ENCODE data around the gene ADISSP. TPM values are rescaled to one million over a fixed set of nuclear protein-coding genes. Genes with fewer than 3 reads are reported as not detected.
A peak's percentile ranks its signal among the peaks of the same experiment; 100 is the strongest.

The ADISSP gene
- polyA plus RNA-seq, 4 donors = 5.8 to 38.4 (median 16.2) TPM

DNA sequence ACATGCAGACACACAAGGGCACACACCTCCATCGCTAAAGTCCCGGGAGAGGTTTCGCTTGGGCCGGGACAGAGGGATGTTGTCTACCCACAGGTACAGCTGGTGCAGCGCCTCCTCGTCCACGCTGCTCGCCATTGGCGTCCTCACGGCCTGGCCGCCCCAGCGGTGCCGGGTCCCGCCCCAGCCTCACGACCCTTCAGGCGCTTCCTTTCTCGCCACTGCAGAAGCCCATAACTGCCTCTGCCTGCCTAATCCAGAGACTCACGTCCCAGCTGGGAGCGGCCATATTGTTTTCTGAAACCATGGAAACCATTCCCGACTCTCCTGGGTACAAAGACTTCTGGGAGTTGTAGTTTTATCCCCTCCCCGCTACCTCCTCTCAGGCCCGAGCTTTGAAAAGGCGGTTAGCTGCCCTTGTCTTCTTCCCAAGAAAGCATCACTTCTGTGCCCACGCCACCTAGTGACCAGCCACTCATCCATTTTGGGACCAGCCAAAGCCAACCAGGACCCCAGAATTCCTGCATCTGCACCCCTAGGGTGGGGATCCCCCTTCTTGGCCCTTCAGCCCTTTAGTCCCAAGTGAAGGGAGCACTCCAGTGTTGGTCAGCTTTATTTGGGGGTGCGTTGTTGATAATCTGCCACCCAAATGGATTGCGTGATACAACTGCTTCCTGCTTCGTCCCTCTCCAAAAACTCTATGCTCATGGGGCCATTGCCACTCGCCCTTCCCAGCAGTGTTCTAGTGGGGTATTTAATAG lies 13.8 kb upstream of the ADISSP start, which contains the start of gene SPEF1:
Gene SPEF1 (minus strand): TSS at position 296 of the 758 bp plus-strand sequence. CDS start 161 bp downstream, at position 135.
- H3K27me3 ChIP-seq (ENCODE audit: control insufficient read depth in 3 of 3, insufficient read depth in 3 of 3, low read length in 3 of 3) = peaks cover 0 to 32% (median 0%) of the 10 kb centered on the region in 3 donors
- no peak for FAIRE-seq
- peak within 1 kb of the TSS in 1 of 3 donors; percentile 9 for H3K27ac ChIP-seq (ENCODE audit: low read depth in 1 of 3, low read length in 2 of 3)
- DNase-seq = peak; percentile 90 to 92
- H3K4me1 ChIP-seq (ENCODE audit: control insufficient read depth in 3 of 3, insufficient read depth in 2 of 3, low read depth in 1 of 3, low read length in 2 of 3) = peaks cover 4 to 67% (median 15%) of the 10 kb centered on the region in 3 donors
- WGBS, 3 donors = 16 to 17% (median 16%) methylated on average over 28 of the region's 28 CpGs
- H3K9me3 ChIP-seq (ENCODE audit: control insufficient read depth in 2 of 2, insufficient read depth in 1 of 2, low read depth in 1 of 2, low read length in 1 of 2) = peaks cover 0 to 6% of the 10 kb centered on the region in 2 donors
- H3K4me3 ChIP-seq (ENCODE audit: low read depth in 1 of 3, low read length in 3 of 3) = peak within 1 kb of the TSS in 2 of 3 donors; percentile 40 to 49
- H3K36me3 ChIP-seq (ENCODE audit: control insufficient read depth in 3 of 3, insufficient read depth in 2 of 3, low read depth in 1 of 3, low read length in 3 of 3) = peaks cover 0 to 35% (median 2%) of the 10 kb centered on the region in 3 donors

DNA sequence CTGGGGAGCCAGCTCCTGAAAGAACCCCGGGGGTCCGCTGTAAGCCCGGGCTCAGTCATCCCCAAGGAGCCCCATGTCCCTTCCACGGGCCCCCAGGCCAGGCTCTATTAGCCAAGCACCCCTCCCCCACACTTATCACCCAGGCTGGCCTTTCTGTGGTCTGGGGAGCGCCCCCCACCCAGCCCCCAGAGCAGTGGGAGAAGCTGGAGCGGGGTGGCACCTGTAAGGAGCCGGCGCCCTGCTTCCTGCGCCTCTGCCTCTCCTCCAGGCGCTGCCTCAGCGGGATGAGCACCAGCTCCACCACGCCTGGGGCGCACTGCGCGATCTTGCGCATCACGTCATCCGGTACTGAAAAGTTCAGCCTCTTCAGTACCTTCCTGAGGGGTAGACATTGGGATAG lies 11.4 kb upstream of the ADISSP start:
- peaks cover 0 to 12% of the 10 kb centered on the region in 2 donors for H3K9me3 ChIP-seq (ENCODE audit: control insufficient read depth in 2 of 2, insufficient read depth in 1 of 2, low read depth in 1 of 2, low read length in 1 of 2)
- 26 to 34% (median 28%) methylated on average over 11 to 18 of the region's 18 CpGs for WGBS, 3 donors
- no peak overlapping the region for H3K4me3 ChIP-seq (ENCODE audit: low read depth in 1 of 3, low read length in 3 of 3)
- H3K27ac ChIP-seq (ENCODE audit: low read depth in 1 of 3, low read length in 2 of 3) = no peak overlapping the region
- peaks cover 0 to 20% (median 0%) of the 10 kb centered on the region in 3 donors for H3K36me3 ChIP-seq (ENCODE audit: control insufficient read depth in 3 of 3, insufficient read depth in 2 of 3, low read depth in 1 of 3, low read length in 3 of 3)
- peaks cover 0 to 32% (median 0%) of the 10 kb centered on the region in 3 donors for H3K27me3 ChIP-seq (ENCODE audit: control insufficient read depth in 3 of 3, insufficient read depth in 3 of 3, low read length in 3 of 3)
- FAIRE-seq = no peak
- peaks cover 0 to 52% (median 5%) of the 10 kb centered on the region in 3 donors for H3K4me1 ChIP-seq (ENCODE audit: control insufficient read depth in 3 of 3, insufficient read depth in 2 of 3, low read depth in 1 of 3, low read length in 2 of 3)
- no peak for DNase-seq

DNA sequence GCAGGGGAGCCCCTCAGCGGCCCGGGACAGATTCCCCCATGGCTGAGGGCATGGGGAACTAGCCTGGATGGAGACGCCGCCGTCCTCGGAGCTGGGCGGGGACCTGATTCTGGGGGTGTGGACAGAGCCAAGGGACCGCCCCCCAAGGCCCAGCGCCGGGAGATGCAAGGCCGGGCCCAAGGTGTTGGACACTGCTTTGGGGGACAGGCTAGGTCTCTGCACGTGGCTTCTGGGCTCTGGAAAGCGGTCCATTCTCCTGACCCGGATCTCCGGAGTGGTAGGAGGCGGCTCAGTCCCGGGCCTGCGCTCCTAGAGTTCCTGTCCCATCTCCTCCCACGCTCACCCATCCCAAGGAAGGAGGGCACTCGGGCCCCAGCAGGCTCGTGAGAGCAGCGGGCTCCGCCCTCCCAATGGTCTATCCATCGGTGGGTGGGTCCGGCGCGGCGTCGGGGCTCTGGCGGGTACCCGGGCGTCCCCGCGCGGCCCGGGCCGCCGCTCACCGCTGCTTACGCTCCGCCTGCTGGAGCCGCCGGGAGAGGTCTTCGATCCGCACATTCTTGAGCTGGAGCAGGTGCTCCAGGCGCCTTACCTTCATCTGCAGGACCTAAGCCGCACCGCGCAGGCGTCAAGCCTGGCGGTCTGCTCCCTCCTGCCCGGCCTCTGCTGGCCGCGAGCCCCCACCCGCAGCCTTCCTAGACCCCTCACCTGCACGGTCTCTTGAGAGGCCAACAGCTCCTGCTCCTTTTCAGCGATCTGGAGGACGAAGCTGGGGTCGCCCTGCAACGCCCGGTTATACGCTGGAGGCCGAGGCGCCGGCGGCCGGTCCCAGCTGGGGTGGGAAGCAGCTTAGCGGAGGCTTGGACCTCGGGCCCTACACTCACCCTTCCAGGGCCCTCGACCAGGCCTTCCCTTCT lies 10.4 kb upstream of the ADISSP start:
- 2 to 3% (median 2%) methylated on average over 60 to 70 of the region's 70 CpGs for WGBS, 3 donors
- H3K9me3 ChIP-seq (ENCODE audit: control insufficient read depth in 2 of 2, insufficient read depth in 1 of 2, low read depth in 1 of 2, low read length in 1 of 2) = peaks cover 0 to 12% of the 10 kb centered on the region in 2 donors

GRCh38 chr20:3777381-3777715 lies 9.8 kb upstream of the ADISSP start:
- WGBS, 3 donors = 9 to 11% (median 10%) methylated on average over 16 of the region's 16 CpGs

More for the DNA sequence above, 10.4 kb upstream of the ADISSP start:
- Histone ChIP-seq H3K27me3 (ENCODE audit: control insufficient read depth in 3 of 3, insufficient read depth in 3 of 3, low read length in 3 of 3) (peaks cover 0 to 32% (median 0%) of the 10 kb centered on the region in 3 donors), H3K4me1 (ENCODE audit: control insufficient read depth in 3 of 3, insufficient read depth in 2 of 3, low read depth in 1 of 3, low read length in 2 of 3) (peaks cover 0 to 45% (median 5%) of the 10 kb centered on the region in 3 donors), H3K27ac (ENCODE audit: low read depth in 1 of 3, low read length in 2 of 3) (no peak overlapping the region), H3K4me3 (ENCODE audit: low read depth in 1 of 3, low read length in 3 of 3) (peak overlapping the region; percentile 34 to 62 (median 41)), H3K36me3 (ENCODE audit: control insufficient read depth in 3 of 3, insufficient read depth in 2 of 3, low read depth in 1 of 3, low read length in 3 of 3) (peaks cover 0 to 11% (median 0%) of the 10 kb centered on the region in 3 donors)
- DNase-seq (peak; percentile 30 to 63), FAIRE-seq (no peak)

GRCh38 chr20:3775457-3776108 lies 8.0 kb upstream of the ADISSP start:
- H3K27ac ChIP-seq (ENCODE audit: low read depth in 1 of 3, low read length in 2 of 3) = no peak overlapping the region
- H3K4me3 ChIP-seq (ENCODE audit: low read depth in 1 of 3, low read length in 3 of 3) = no peak overlapping the region
- WGBS, 3 donors = 90 to 91% (median 91%) methylated on average over 4 of the region's 4 CpGs
- H3K9me3 ChIP-seq (ENCODE audit: control insufficient read depth in 2 of 2, insufficient read depth in 1 of 2, low read depth in 1 of 2, low read length in 1 of 2) = peaks cover 0 to 12% of the 10 kb centered on the region in 2 donors
- no peaks in the 10 kb centered on the region for H3K36me3 ChIP-seq (ENCODE audit: control insufficient read depth in 3 of 3, insufficient read depth in 2 of 3, low read depth in 1 of 3, low read length in 3 of 3)
- H3K27me3 ChIP-seq (ENCODE audit: control insufficient read depth in 3 of 3, insufficient read depth in 3 of 3, low read length in 3 of 3) = peaks cover 0 to 32% (median 0%) of the 10 kb centered on the region in 3 donors
- DNase-seq = no peak
- FAIRE-seq = no peak
- peaks cover 0 to 21% (median 5%) of the 10 kb centered on the region in 3 donors for H3K4me1 ChIP-seq (ENCODE audit: control insufficient read depth in 3 of 3, insufficient read depth in 2 of 3, low read depth in 1 of 3, low read length in 2 of 3)

More at GRCh38 chr20:3777381-3777715, 9.8 kb upstream of the ADISSP start:
- H3K4me3 ChIP-seq (ENCODE audit: low read depth in 1 of 3, low read length in 3 of 3) = peak overlapping the region; percentile 34 to 62 (median 41)
- H3K36me3 ChIP-seq (ENCODE audit: control insufficient read depth in 3 of 3, insufficient read depth in 2 of 3, low read depth in 1 of 3, low read length in 3 of 3) = peaks cover 0 to 5% (median 0%) of the 10 kb centered on the region in 3 donors
- peaks cover 0 to 32% (median 0%) of the 10 kb centered on the region in 3 donors for H3K27me3 ChIP-seq (ENCODE audit: control insufficient read depth in 3 of 3, insufficient read depth in 3 of 3, low read length in 3 of 3)
- FAIRE-seq (no peak), DNase-seq (no peak)
- H3K27ac ChIP-seq (ENCODE audit: low read depth in 1 of 3, low read length in 2 of 3) = no peak overlapping the region
- peaks cover 0 to 12% of the 10 kb centered on the region in 2 donors for H3K9me3 ChIP-seq (ENCODE audit: control insufficient read depth in 2 of 2, insufficient read depth in 1 of 2, low read depth in 1 of 2, low read length in 1 of 2)
- H3K4me1 ChIP-seq (ENCODE audit: control insufficient read depth in 3 of 3, insufficient read depth in 2 of 3, low read depth in 1 of 3, low read length in 2 of 3) = peaks cover 0 to 38% (median 5%) of the 10 kb centered on the region in 3 donors

DNA sequence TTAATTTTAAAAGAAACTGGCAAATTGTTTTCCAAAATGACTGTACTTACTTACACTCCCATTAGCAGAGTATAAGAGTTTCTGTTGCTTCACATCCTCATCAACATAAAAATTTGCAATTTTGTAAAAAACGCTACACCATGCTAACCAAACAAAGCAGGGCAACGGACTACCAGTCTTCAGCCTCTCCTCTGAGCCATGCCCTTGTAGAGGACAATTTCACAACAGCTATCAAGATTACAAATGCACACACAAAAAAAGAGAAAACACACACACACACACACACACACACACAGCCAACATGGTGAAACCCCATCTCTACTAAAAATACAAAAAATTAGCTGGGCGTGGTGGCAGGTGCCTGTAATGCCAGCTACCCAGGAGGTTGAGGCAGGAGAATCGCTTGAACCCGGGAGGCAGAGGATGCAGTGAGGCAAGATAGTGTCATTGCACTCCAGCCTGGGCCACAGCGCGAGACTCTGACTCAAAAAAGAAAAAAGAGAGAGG lies 4.1 kb upstream of the ADISSP start:
- no peak for FAIRE-seq

GRCh38 chr20:3768342-3769130 lies 983 bp upstream of the ADISSP start:
- peak overlapping the region; percentile 60 to 94 (median 92) for H3K27ac ChIP-seq (ENCODE audit: low read depth in 1 of 3, low read length in 2 of 3)
- peak overlapping the region; percentile 53 to 60 (median 59) for H3K4me3 ChIP-seq (ENCODE audit: low read depth in 1 of 3, low read length in 3 of 3)
- FAIRE-seq (no peak), DNase-seq (peak; percentile 59 to 84)
- peaks cover 0 to 11% (median 0%) of the 10 kb centered on the region in 3 donors for H3K36me3 ChIP-seq (ENCODE audit: control insufficient read depth in 3 of 3, insufficient read depth in 2 of 3, low read depth in 1 of 3, low read length in 3 of 3)
- no peaks in the 10 kb centered on the region for H3K9me3 ChIP-seq (ENCODE audit: control insufficient read depth in 2 of 2, insufficient read depth in 1 of 2, low read depth in 1 of 2, low read length in 1 of 2)
- 1% methylated on average over 49 to 51 of the region's 51 CpGs for WGBS, 3 donors
- H3K4me1 ChIP-seq (ENCODE audit: control insufficient read depth in 3 of 3, insufficient read depth in 2 of 3, low read depth in 1 of 3, low read length in 2 of 3) = peaks cover 0 to 30% (median 1%) of the 10 kb centered on the region in 3 donors
- no peaks in the 10 kb centered on the region for H3K27me3 ChIP-seq (ENCODE audit: control insufficient read depth in 3 of 3, insufficient read depth in 3 of 3, low read length in 3 of 3)

More for the DNA sequence above, 4.1 kb upstream of the ADISSP start:
- Histone ChIP-seq H3K27ac (ENCODE audit: low read depth in 1 of 3, low read length in 2 of 3) (no peak overlapping the region), H3K27me3 (ENCODE audit: control insufficient read depth in 3 of 3, insufficient read depth in 3 of 3, low read length in 3 of 3) (no peaks in the 10 kb centered on the region), H3K36me3 (ENCODE audit: control insufficient read depth in 3 of 3, insufficient read depth in 2 of 3, low read depth in 1 of 3, low read length in 3 of 3) (no peaks in the 10 kb centered on the region), H3K9me3 (ENCODE audit: control insufficient read depth in 2 of 2, insufficient read depth in 1 of 2, low read depth in 1 of 2, low read length in 1 of 2) (peaks cover 0 to 6% of the 10 kb centered on the region in 2 donors), H3K4me1 (ENCODE audit: control insufficient read depth in 3 of 3, insufficient read depth in 2 of 3, low read depth in 1 of 3, low read length in 2 of 3) (peaks cover 0 to 11% (median 1%) of the 10 kb centered on the region in 3 donors), H3K4me3 (ENCODE audit: low read depth in 1 of 3, low read length in 3 of 3) (no peak overlapping the region)
- no peak for DNase-seq
- 75 to 84% (median 84%) methylated on average over 7 of the region's 7 CpGs for WGBS, 3 donors
